NCI-H748 (cell line): ENCODE measurements around the gene MAGOH.
"Not testable (repeated sequence)": the region's sequence is repeated elsewhere in the genome, so short reads cannot be mapped to it uniquely, and the experiment has no call there.

Experiments used
- DNase-seq: peaks from one replicate; lab custom pipeline; 2025; ENCODE audit not compliant: unreplicated experiment; lab: John Stamatoyannopoulos, UW

The MAGOH gene

GRCh38 chr1:53220962-53221286 is 17.4 kb downstream of the MAGOH start:
- no peak for DNase-seq

- peak; percentile 97 for DNase-seq
Measured at GRCh38 chr1:53220171-53220961, 18.0 kb downstream of the MAGOH start, which contains the start of gene CZIB. TSS of gene CZIB (minus strand) at chr1:53220634. CDS start at chr1:53220575, 59 bp downstream.

GRCh38 chr1:53219711-53220110 is 18.6 kb downstream of the MAGOH start:
- peak; percentile 21 for DNase-seq

- no peak for DNase-seq
Measured at GRCh38 chr1:53218201-53218600, 20.1 kb downstream of the MAGOH start.

- DNase-seq: no peak
Measured at GRCh38 chr1:53214376-53214940, 23.9 kb downstream of the MAGOH start.

GRCh38 chr1:53210954-53211353 is 27.4 kb downstream of the MAGOH start:
- DNase-seq: no peak

- DNase-seq: no peak
Measured at GRCh38 chr1:53210352-53210751, 28.0 kb downstream of the MAGOH start.

GRCh38 chr1:53207726-53208125 is 30.6 kb downstream of the MAGOH start:
- DNase-seq: no peak

- DNase-seq: no peak
Measured at GRCh38 chr1:53206735-53207379, 31.5 kb downstream of the MAGOH start.

GRCh38 chr1:53206083-53206685 is 32.1 kb downstream of the MAGOH start:
- peak; percentile 7 for DNase-seq

- DNase-seq: not testable (repeated sequence)
Measured at GRCh38 chr1:53205496-53205895, 32.8 kb downstream of the MAGOH start.

- no peak for DNase-seq
Measured at GRCh38 chr1:53203466-53203865, 34.9 kb downstream of the MAGOH start.

GRCh38 chr1:53198241-53198651 is 40.1 kb downstream of the MAGOH start:
- no peak for DNase-seq

GRCh38 chr1:53197291-53198200 is 40.8 kb downstream of the MAGOH start:
- DNase-seq: no peak

GRCh38 chr1:53196485-53197290 is 41.6 kb downstream of the MAGOH start, which contains the start of gene CPT2:
TSS of gene CPT2 (plus strand) at chr1:53196824. CDS start at chr1:53196944, 120 bp downstream.
- peak; percentile 96 for DNase-seq

GRCh38 chr1:53196017-53196484 is 42.3 kb downstream of the MAGOH start:
- peak; percentile 41 for DNase-seq

- DNase-seq: no peak
Measured at GRCh38 chr1:53195246-53196016, 42.9 kb downstream of the MAGOH start.

GRCh38 chr1:53190210-53190611 is 48.1 kb downstream of the MAGOH start:
- no peak for DNase-seq

- no peak for DNase-seq
Measured at GRCh38 chr1:53189061-53189460, 49.3 kb downstream of the MAGOH start.
